ENCODE data around the gene MCC.

DNA sequence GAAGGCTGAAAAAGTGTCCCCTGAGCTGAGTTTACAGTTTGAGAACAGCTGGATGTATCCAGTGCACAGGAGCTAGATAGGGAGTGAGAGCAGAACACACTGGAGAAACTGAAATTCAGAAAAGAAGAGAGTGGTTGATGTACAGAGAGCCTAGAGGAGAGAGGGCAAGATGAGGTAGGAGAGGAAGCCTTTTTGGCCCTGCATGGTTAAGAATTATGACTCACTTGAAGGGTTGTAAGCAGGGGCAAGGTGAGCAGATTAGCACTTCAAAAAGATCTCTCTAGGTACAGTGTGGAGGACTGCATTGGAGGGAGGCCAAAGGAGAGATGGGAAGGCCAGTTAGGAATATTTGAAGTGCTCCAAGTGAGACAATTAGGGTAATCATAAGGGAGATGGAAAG, 25.2 kb downstream of the MCC start:
- TF ChIP-seq CTCF (IDR thresholded peaks at IDR 0.05) (no peak), POLR2A (IDR thresholded peaks at IDR 0.05) (no peak), POLR2AphosphoS5 (IDR thresholded peaks at IDR 0.05; ENCODE audit: insufficient read depth in 1 of 2, low read depth in 1 of 2) (no peak)
